A549 (cell line): Measurements from ENCODE around the gene ATAD2B. TPM values are rescaled to one million over a fixed set of nuclear protein-coding genes. Genes with fewer than 3 reads are reported as not detected.
A peak's percentile ranks its signal among the peaks of the same experiment; 100 is the strongest.

Source experiments
- ATAC-seq, 2 experiments: fragments of 200-7000 bp in 1 of 2; fragments of >200 bp in 1 of 2; cut with Nextera tagmentation in 1 of 2; cut with Tn5 transposase in 1 of 2; 3 replicates each; pipeline versions ENCODE4 v1.8.0 to v1.9.1; 2018 to 2020; ENCODE audit warnings: mild to moderate bottlenecking in 1 of 2, moderate library complexity in 1 of 2
- CTCF ChIA-PET: fragments of 300-600 bp; sonication (Branson Sonifier 250); formaldehyde crosslinking; extraction: SDS; loops from one replicate; lab custom pipeline; 2021; ENCODE audit warnings: antibody characterized with exemption, inconsistent platforms; lab: Yijun Ruan, JAX
- POLR2A ChIA-PET: fragments of 350-600 bp; formaldehyde crosslinking; extraction: SDS; loops from one replicate; lab custom pipeline; 2021; ENCODE audit warnings: antibody characterized with exemption, inconsistent platforms; lab: Yijun Ruan, JAX
- DNase-seq, 2 experiments: peaks; one replicate each; pipeline versions ENCODE4 v3.0.0 to v3.0.0-alpha.2; 2011 to 2016; ENCODE audit warnings: low read depth in 1 of 2, low spot score in 1 of 2
- FAIRE-seq: peaks from 2 replicates; lab custom pipeline; 2011; peaks lifted over from hg19 to GRCh38; lab: Jason Lieb, UNC
- H3K27ac ChIP-seq, 2 experiments: fragments of >200 bp; sonication (Bioruptor Twin); formaldehyde crosslinking; 3 replicates each; pipeline ENCODE4 v1.5.1; 2016 to 2017
- H3K4me1 ChIP-seq: fragments of >200 bp; sonication (Bioruptor Twin); formaldehyde crosslinking; 3 replicates; pipeline ENCODE4 v1.6.1; 2016
- H3K4me2 ChIP-seq: fragments of >200 bp; sonication (Bioruptor Twin); formaldehyde crosslinking; 3 replicates; pipeline ENCODE4 v1.6.1; 2016
- H3K4me3 ChIP-seq: fragments of >200 bp; sonication (Bioruptor Twin); formaldehyde crosslinking; 3 replicates; pipeline ENCODE4 v1.5.1; 2016
- H3K9me3 ChIP-seq: fragments of >200 bp; sonication (Bioruptor Twin); formaldehyde crosslinking; 3 replicates; pipeline ENCODE4 v1.6.1; 2016
- CEBPB ChIP-seq, 2 experiments: fragments of >200 bp in 1 of 2; sonication (Bioruptor Twin) in 1 of 2; formaldehyde crosslinking in 1 of 2; IDR thresholded peaks; 2 replicates each; pipeline ENCODE4 v1.6.1; 2012 to 2016
- CHD2 ChIP-seq: fragments of 150-350 bp; IDR thresholded peaks from 2 replicates; pipeline ENCODE4 v1.6.1; 2014; ENCODE audit warnings: low read length; ENCODE audit not compliant: partially characterized antibody
- EHF ChIP-seq: fragments of 250-450 bp; sonication (Bioruptor Pico); IDR thresholded peaks from 2 replicates; pipeline ENCODE4 v1.5.0; 2020; ENCODE audit warnings: mild to moderate bottlenecking
- EP300 ChIP-seq, 2 experiments: fragments of >200 bp; sonication (Bioruptor Twin); formaldehyde crosslinking; IDR thresholded peaks; 2 replicates in 1 of 2; 3 replicates in 1 of 2; pipeline ENCODE4 v1.6.1; 2016 to 2017
- ESRRA ChIP-seq: fragments of 150-350 bp; IDR thresholded peaks from 2 replicates; pipeline ENCODE4 v1.6.1; 2014; ENCODE audit warnings: mild to moderate bottlenecking, low read length, borderline replicate concordance
- FOSL2 ChIP-seq, 2 experiments: fragments of 450-650 bp in 1 of 2; fragments of >200 bp in 1 of 2; sonication (Bioruptor Twin) in 1 of 2; formaldehyde crosslinking; IDR thresholded peaks; 2 replicates each; pipeline versions ENCODE4 v1.5.0 to v1.6.1; 2016 to 2020; ENCODE audit warnings: mild to moderate bottlenecking in 1 of 2, moderate library complexity in 1 of 2
- GATA3 ChIP-seq: IDR thresholded peaks from 2 replicates; pipeline ENCODE4 v1.6.1; 2012; ENCODE audit warnings: borderline replicate concordance
- HES2 ChIP-seq: fragments of >200 bp; sonication (Bioruptor Twin); formaldehyde crosslinking; IDR thresholded peaks from 2 replicates; pipeline ENCODE4 v1.6.1; 2016
- HEYL ChIP-seq: fragments of 250-450 bp; sonication (Bioruptor Pico); IDR thresholded peaks from 2 replicates; pipeline ENCODE4 v1.8.0; 2021; ENCODE audit warnings: mild to moderate bottlenecking, moderate library complexity
- JUNB ChIP-seq: fragments of >200 bp; sonication (Bioruptor Twin); formaldehyde crosslinking; IDR thresholded peaks from 2 replicates; pipeline ENCODE4 v1.6.1; 2016
- RAD21 ChIP-seq, 2 experiments: fragments of >200 bp in 1 of 2; sonication (Bioruptor Twin) in 1 of 2; formaldehyde crosslinking in 1 of 2; IDR thresholded peaks in 1 of 2; conservative IDR thresholded peaks in 1 of 2; 2 replicates in 1 of 2; 3 replicates in 1 of 2; pipeline ENCODE4 v1.6.1; 2012 to 2018; ENCODE audit warnings: inconsistent platforms in 1 of 2
- RARB ChIP-seq: fragments of 250-450 bp; sonication (Bioruptor Pico); IDR thresholded peaks from 2 replicates; pipeline ENCODE4 v1.8.0; 2021; ENCODE audit warnings: mild to moderate bottlenecking, moderate library complexity
- RCOR1 ChIP-seq: fragments of 150-350 bp; IDR thresholded peaks from 2 replicates; pipeline ENCODE4 v1.6.1; 2014; ENCODE audit warnings: antibody characterized with exemption, low read length, low read depth
- RNF2 ChIP-seq: fragments of 200-600 bp; sonication (generic); IDR thresholded peaks from 2 replicates; pipeline ENCODE4 v1.6.1; 2016; ENCODE audit warnings: low read depth, mild to moderate bottlenecking, antibody characterized with exemption, moderate library complexity, borderline replicate concordance
- TFCP2L1 ChIP-seq: fragments of 250-450 bp; sonication (Bioruptor Pico); IDR thresholded peaks from 2 replicates; pipeline ENCODE4 v1.5.0; 2021; ENCODE audit warnings: mild to moderate bottlenecking
- ZSCAN20 ChIP-seq: fragments of 250-450 bp; sonication (Bioruptor Pico); IDR thresholded peaks from 2 replicates; pipeline ENCODE4 v1.8.0; 2022; ENCODE audit warnings: mild to moderate bottlenecking, moderate library complexity
- WGBS: methylation state at CpG from one replicate; pipeline ENCODE4 v1.1.6; 2017; ENCODE audit errors: missing lambda C conversion rate; 5-methylcytosine and 5-hydroxymethylcytosine counted together
- polyA plus RNA-seq, 4 experiments: library from polyadenylated mRNA; depleted of rRNA in 3 of 4; stranded (reverse); fragments of >200 nt; fragmentation: RNase III in 1 of 4; extraction: RNeasy Plus Mini Kit Qiagen cat#74134 plus additional on column Dnase treatment in 1 of 4; gene quantifications; 2 replicates in 3 of 4; 3 replicates in 1 of 4; pipeline ENCODE4 v1.2.3, GENCODE V29; 2011 to 2017

ATAD2B gene
- polyA plus RNA-seq, 2 of the 4 experiments (the other 2 are of a cell fraction): 5.4 to 13.1 TPM

DNA sequence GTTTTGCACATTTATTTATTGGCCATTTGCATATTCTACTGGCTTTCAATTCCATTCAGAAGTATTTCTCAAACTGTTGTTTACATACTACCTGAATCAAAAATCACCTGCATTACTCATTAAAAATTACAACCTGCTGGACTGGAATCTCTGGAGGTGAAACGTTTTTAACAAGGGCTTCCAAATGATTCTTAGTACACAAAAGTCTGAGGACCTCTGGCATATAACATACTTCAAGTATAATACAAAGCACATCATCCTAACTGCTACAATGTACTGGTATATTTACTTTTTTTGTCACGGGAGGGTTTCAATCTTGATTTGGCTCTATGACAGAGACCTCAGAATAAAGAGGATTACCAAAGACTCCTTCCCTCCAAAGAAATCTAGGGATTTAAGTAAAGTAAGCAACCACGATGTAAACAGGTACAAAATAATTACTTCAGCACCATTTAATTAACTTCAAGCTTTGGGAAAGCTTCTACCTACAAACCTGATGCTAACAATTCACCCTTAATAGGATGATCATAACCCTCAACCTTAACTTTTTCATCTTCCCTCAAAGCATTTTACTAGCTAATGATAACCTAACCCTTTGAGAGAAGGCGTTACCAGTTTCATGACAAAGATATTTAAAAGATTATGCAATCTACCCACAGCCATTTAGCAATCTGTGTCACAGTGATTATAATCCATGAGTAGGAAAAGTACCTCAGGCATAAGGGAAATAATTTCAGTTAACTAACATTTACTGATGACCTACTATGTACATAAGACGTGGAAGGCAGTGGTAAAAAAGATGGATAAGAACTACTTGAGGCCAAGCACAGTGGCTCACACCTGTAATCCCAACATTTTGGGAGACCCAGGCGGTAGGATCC, 24.7 kb downstream of the ATAD2B start:
- TF ChIP-seq CEBPB (IDR thresholded peaks at IDR 0.05) (peak; percentile 83 to 92; a peak in 3 of 4 replicates), HEYL (CRISPR knock-in tag) (no peak)
- Histone ChIP-seq H3K4me2 (peak overlapping the region; percentile 87), H3K9me3 (no peaks in the 10 kb centered on the region), H3K4me1 (peaks cover 47% of the 10 kb centered on the region), H3K4me3 (no peak overlapping the region), H3K27ac (peak overlapping the region in 1 of 2 experiments; percentile 38; a peak in 2 of 6 replicates)
- ChIA-PET POLR2A (no interaction called here), CTCF (interaction anchor here (0.8 to 3.1 kb wide), 4 partner anchors 8 to 395 kb away, joined by 3 to 18 read pairs (median 6); partner anchors contain the start of gene ATAD2B)
- DNase-seq: no peak
- 38% methylated on average over 6 of the region's 6 CpGs for WGBS
- ATAC-seq: no peak
- FAIRE-seq: no peak

- WGBS: 20% methylated on average over 9 of the region's 9 CpGs
- peak; percentile 31 to 59 for DNase-seq
- FAIRE-seq: no peak
- peak overlapping the region; percentile 87 for H3K4me2 ChIP-seq
- TF ChIP-seq RCOR1: no peak
- no peak for TF ChIP-seq RARB
- TF ChIP-seq JUNB: 0 out of 2 replicates have a peak, but pooled peaks have one; percentile 10
- TF ChIP-seq FOSL2 (IDR thresholded peaks at IDR 0.05): 0 out of 2 replicates have a peak, but pooled peaks have one; percentile 30
- TF ChIP-seq FOSL2 (CRISPR knock-in tag; IDR thresholded peaks at IDR 0.05): peak; percentile 86
- TF ChIP-seq ESRRA: no peak
- no peak for TF ChIP-seq RAD21 (conservative IDR thresholded peaks at IDR 0.05 in 1 of 2, IDR thresholded peaks at IDR 0.05 in 1 of 2)
- TF ChIP-seq ZSCAN20 (CRISPR knock-in tag): no peak
- TF ChIP-seq HES2: no peak
- peak in 1 of 2 experiments; percentile 83; a peak in 3 of 4 replicates for TF ChIP-seq CEBPB (IDR thresholded peaks at IDR 0.05)
- H3K4me3 ChIP-seq: peak overlapping the region; percentile 27; the same call in 1 of the 3 replicates
- ATAC-seq: peak; percentile 86 to 89
- POLR2A ChIA-PET: interaction anchor here (1.0 kb wide), 1 partner anchor 26 kb away, joined by 3 read pairs; the partner anchor contains the start of gene ATAD2B
- peaks cover 46% of the 10 kb centered on the region for H3K4me1 ChIP-seq
- H3K9me3 ChIP-seq: no peaks in the 10 kb centered on the region
- H3K27ac ChIP-seq: peak overlapping the region; percentile 32 to 66
- CTCF ChIA-PET: interaction anchor here (0.5 to 3.1 kb wide), 6 partner anchors 9 to 326 kb away, joined by 3 to 18 read pairs (median 6); partner anchors contain the start of gene ATAD2B
These were observed 26.2 kb downstream of the ATAD2B start for GRCh38 chr2:23900541-23901322.

DNA sequence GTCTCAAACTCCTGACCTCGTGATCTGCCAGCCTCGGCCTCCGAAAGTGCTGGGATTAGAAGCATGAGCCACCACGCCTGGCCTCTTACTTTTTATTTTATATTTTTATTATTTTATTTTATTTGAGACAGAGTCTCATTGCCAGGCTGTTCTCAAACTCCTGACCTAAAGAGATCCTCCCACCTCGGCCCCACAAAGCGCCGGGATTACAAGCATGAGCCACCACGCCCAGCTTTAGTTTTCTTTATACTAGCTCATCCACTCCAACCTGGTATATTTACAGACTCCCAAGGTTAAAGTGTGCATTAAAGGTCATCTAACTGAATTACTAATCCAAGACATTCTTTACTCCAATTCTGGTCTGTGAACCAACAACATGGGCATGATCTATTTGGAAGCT, 26.8 kb downstream of the ATAD2B start:
- ChIA-PET POLR2A (interaction anchor here (1.0 kb wide), 1 partner anchor 27 kb away, joined by 3 read pairs; the partner anchor contains the start of gene ATAD2B), CTCF (interaction anchor here (1.0 to 3.1 kb wide), 3 partner anchors 27 to 161 kb away, joined by 4 to 18 read pairs (median 8); partner anchors contain the start of gene ATAD2B)
- no peak for FAIRE-seq
- Histone ChIP-seq H3K4me3 (no peak overlapping the region), H3K4me2 (peak overlapping the region; percentile 87), H3K4me1 (peaks cover 41% of the 10 kb centered on the region), H3K27ac (peak overlapping the region in 1 of 2 experiments; percentile 66; a peak in 3 of 6 replicates), H3K9me3 (no peaks in the 10 kb centered on the region)
- 87% methylated on average over 8 of the region's 8 CpGs for WGBS
- ATAC-seq: peak in 1 of 2 experiments; percentile 38; a peak in 3 of 6 replicates
- TF ChIP-seq RARB: no peak
- no peak for TF ChIP-seq RNF2
- no peak for TF ChIP-seq CHD2
- DNase-seq: no peak

- Histone ChIP-seq H3K4me1 (no peaks in the 10 kb centered on the region), H3K9me3 (no peaks in the 10 kb centered on the region), H3K4me3 (no peak overlapping the region), H3K27ac (no peak overlapping the region), H3K4me2 (no peak overlapping the region)
- ChIA-PET POLR2A (no interaction called here), CTCF (interaction anchor here (0.9 kb wide), 1 partner anchor 47 kb away, joined by 6 read pairs; no protein-coding TSS in a partner anchor)
- WGBS: 92% methylated on average over 7 of the region's 7 CpGs
- DNase-seq (no peak), ATAC-seq (no peak), FAIRE-seq (no peak)
- TF ChIP-seq EHF (no peak), TFCP2L1 (no peak), GATA3 (no peak), EP300 (IDR thresholded peaks at IDR 0.05) (no peak)
- TF ChIP-seq, all 56 proteins: peak for 0
These were observed 55.7 kb downstream of the ATAD2B start for GRCh38 chr2:23871206-23871605.
